NCI-H187 treated with DMSO at 0.1 percent for 48 hours (cell line): ENCODE results near the gene CEACAM16.

Source experiments
- DNase-seq: peaks from one replicate; lab custom pipeline; 2025; lab: John Stamatoyannopoulos, UW

Gene CEACAM16

DNA sequence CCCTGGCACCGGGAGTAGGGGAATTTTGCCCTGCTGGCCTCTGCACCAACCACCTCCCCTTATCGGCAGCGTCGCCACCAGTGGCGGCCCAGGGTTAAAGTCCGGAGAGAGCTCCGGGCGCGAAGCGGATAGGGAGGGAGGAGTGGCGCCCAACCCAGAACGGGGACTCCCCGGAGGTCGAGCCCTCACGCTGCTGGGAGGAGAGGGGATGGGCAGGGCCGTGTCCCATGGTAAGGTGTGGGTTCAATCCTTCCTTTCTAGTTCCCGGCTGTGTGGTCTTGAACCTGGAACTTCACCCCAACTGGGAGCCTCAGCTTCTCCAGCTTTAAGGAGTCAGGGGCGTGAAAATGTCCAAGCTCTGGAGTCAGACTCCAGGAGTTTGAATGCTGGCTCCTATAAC lies 26.3 kb downstream of the CEACAM16 start:
- no peak for DNase-seq

DNA sequence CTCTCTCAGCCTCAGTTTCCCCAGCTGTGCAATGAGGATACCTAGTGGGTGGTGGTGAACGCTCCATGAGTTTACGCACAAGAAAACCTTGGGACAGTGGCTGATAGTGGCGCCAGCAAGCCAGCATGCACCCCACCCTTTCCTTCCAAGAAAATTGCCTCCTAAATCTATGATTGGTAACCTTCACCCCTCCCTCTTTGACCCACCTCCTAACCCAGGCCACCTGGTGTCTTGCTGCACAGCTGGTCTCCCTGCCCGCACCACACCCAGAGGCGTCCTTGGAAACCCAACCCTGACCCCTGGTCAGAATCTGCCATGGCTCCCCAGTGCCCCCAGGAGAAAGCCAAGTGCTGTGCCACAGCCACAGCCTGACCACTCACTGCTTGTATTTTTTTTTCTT lies 26.7 kb downstream of the CEACAM16 start:
- no peak for DNase-seq

DNA sequence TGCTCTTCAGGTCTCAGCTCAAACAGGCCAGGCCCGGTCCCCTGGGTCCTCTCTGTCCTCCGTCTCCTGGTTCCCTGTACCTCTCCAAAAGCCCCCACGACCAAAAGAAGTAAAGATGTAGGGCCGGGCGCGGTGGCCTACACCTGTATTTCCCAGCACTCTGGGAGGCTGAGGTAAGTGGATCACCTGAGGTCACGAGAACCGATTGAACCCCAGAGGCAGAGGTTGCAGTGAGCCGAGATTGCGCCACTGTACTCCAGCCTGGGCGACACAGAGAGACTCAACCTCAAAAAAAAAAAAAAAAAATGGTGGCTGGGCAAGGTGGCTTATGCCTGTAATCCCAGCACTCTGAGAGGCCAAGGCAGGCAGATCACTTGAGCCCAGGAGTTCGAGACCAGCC lies 27.5 kb downstream of the CEACAM16 start:
- DNase-seq, result no peak

DNA sequence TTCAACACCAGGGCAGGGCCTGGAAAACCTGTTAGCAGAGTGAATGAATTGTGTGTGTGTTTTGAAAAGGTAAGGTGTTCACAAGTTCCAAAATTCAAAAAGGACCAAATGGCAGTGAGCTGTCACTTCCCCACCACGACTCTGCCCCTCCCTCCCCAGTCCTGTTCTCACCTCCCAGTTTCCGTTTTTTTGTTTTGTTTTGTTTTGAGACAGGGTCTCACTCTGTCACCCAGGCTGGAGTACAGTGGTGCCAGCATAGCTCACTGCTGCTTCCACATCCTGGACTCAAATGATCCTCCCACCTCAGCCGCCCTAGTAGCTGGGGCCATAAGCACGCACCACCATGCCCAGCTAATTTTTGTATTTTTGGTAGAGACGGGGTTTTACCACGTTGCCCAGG lies 29.2 kb downstream of the CEACAM16 start:
- DNase-seq, result no peak

DNA sequence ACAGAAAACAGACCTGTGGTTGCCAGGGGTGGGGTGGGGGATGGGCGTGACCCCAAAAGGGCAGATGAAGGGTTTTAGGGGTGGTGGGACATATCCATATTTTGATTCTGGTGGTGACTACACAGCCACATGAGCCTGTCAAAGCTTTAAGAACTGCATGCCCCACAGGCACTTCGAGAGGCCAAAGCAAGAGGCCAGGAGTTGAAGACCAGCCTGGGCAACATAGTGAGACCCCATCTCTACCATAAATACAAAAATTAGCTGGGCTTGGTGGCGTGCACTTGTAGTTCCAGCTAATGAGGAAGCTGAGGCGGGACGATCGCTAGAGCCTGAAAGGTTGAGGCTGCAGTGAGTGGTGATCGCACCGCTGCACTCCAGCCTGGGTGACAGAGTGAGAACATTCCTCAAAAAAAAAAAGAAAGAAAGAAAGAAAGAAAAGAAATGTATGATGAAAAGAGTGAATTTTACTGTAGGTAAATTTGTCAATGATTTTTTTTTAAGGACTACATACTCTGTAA lies 30.6 kb downstream of the CEACAM16 start:
- no peak for DNase-seq

DNA sequence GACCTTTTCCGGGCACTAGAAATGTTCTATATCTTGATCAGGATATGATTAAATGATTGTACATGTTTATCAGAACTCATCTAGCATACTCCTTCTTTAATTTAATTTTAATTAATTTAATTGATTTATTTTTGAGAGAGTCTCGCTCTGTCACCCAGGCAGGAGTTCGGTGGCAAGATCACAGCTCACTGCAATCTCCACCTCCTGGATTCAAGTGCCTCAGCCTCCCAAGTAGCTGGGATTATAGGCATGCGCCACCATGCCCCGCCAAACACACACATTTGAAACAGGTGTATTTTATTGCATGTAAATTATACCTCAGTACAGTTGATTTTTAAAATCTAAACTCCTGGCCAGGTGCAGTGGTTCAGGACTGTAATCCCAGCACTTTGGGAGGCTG lies 32.1 kb downstream of the CEACAM16 start:
- no peak for DNase-seq

DNA sequence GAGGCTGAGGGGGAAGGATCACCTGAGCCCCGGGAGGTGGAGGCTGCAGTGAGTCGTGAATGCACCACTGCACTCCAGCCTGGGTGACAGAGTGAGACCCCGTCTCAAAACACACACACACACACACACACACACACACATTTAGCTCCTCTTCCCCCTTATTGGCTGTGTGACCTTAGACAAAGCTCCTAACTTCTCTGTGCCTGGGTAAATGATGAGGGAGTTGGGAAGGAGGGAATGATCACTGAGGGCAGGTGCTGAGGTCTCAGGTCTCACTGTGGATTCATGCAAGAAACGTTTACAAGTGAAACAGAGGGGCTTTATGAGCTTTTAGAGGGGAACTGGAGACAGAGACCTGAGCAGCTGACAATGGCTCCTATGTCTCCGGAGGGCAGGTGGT lies 32.7 kb downstream of the CEACAM16 start:
- DNase-seq, result no peak

DNA sequence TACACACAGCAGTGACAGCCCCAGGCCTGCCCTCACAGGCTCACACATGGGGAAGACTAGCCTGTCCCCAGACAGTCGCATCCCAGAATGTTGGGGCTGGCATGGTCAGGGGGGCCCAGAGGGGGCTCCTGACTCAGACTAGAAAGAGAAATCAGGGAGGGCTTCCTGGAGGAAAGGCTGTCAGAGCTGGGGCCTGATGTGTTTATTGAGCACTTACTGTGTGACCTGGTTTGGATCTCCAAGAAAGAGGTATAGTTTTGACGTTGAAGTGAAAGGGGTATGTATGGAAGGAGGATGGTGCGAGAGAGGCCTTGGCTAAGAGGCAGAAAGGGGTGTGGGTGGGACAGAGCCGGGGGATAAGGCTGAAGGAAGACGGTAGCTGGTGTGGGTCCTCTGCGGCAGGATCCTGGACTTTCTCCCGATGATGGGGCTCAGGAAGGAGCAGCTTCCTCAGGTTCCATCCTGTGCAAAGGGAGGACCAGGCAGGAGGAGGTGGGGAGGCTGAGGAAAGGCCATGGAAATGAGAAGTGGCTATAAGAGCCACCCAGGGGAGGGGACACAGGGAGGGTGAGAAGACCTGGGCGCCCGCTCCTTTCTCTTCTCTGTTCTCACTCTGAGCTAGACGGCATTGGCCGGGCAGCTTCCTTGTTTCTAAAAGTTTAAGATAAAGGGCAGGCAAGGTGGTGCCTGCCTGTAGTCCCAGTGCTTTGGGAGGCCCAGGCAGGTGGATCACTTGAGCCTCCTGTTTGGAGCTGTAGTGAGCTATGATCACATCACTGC lies 33.5 kb downstream of the CEACAM16 start:
- no peak for DNase-seq

DNA sequence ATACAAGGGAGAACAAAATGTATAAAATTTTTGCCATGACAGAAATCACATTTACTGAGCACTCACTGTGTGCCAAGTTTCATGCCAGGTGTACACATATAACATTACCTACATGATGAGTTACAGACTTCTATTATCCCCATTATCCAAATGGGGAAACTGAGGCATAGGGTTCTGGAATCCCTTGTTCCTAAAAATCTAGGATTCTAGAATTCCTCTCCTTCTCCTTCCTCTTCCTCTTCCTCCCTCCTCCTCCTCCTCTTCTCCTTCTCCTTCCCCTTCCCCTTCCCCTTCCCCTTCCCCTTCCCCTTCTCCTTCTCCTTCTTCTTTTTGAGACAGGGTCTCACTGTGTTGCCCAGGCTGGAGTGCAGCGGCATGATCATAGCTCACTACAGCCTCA lies 35.4 kb downstream of the CEACAM16 start:
- no peak for DNase-seq

DNA sequence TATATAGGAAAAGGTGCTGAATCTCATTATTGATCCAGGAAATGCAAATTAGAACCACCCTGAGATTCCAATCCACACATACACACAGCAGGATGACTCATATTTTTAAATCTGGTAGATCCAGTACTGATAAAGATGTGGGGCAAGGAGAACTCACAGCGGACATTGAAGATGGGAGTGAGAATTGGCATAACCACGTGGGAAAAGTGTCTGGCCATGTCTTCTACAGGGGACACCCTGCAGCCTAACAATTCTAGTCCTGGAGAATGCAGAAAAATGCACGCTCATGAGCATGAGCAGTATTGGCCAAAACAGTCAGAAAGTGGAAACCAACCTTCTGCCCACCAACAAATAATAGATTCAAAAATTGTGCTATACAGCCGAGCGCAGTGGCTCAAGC lies 36.1 kb downstream of the CEACAM16 start:
- DNase-seq, result no peak

DNA sequence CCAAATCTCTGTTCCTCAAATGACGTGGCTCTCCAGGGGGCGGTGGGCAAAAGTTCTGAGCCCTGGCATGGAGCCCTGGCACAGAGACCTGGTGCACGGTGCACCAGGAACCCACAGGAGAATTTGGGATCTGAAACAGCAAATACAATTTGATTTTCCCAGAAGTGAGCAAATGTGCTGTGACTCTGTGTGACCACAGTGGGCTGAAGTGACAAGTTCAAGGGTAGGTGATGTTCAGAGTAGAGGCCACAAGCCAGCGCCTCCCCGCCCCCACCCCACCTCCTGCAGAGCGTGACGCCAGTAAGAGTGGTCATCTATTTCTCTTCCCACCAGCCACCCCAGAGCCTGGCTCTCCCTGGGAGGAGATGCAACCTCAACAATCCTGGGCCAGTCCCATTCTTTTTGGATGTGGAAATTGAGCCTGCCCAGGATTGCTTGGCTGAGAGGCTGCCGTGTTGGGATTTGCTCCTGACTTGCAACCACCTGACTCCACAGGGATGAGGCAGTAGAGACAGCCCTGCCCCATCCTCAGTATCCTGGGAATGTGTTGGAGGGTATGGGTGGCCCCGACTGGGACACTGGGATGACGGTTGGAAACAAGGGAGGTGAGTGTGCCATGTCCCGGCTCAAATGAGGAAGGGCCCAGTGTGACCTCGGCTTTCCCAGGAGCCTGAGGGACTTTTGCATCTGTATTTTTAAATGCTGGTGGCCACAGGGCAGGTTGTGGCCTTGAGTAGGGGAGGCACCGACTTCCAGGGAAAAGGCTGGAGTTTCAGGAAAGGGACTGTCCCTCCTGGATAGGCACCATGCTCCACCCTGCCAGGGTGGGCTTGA lies 38.5 kb downstream of the CEACAM16 start:
- DNase-seq, result no peak

DNA sequence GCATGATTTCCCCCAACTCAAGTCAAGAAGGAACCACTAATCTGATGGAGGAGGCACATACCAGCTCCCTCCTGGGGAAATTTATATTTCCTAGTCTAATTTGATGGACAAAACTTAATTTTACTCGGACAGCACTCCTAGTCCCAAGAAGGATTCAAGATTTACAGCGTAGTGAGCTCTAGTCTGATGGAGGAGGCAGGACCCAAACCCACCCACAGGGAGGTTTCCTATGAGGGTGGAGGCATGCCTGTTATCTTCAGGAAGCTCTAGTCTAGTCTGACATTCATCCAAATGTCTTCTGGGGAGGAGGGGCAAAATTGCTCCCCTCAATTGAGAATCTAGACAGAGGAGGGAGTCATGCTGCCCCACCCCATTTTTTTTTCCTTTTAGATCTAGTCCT lies 39.2 kb downstream of the CEACAM16 start:
- no peak for DNase-seq

DNA sequence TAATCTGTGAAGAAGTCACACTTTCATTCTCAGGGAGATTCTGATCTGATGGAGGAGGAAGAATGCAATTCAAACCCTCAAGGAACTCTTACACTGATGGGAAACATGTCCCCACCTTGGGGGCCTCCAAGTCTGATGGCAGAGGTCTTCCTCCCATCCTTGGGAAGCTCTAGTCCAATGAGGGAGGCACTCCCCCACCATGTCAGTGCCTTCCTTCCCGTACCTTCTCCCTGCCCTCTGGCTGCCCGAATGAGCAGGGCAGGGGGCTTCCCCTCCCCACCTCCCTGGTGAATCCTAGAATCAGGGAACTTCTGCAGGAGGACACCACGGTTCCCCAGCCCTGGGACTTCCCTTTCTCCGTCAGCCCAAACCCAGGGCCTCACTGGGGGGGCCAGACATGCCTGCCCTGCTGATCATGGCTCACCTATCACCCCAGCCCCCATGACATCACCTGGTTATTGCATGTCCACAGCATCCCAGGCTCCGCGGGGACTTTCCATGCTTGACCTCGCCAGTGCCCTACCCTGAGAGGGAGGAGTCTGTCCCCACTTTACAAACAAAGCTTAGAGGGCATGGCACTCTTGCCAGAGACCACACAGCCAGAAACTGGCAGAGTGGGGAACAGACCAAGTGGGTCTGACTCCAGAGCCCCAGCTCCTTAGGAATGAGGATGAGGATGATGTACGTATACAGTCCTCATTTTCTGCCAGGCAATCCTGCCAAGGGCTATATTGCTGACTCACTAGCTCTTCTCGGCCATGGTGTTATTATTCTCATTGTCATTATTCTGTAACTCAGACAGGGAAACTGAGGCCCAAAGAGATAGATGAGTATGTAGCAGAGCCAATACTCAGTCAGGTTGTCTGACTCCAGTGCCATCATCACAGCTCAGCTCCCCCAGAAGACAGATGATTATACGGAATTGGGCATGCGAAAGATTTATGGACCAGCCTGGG lies 39.9 kb downstream of the CEACAM16 start:
- no peak for DNase-seq

DNA sequence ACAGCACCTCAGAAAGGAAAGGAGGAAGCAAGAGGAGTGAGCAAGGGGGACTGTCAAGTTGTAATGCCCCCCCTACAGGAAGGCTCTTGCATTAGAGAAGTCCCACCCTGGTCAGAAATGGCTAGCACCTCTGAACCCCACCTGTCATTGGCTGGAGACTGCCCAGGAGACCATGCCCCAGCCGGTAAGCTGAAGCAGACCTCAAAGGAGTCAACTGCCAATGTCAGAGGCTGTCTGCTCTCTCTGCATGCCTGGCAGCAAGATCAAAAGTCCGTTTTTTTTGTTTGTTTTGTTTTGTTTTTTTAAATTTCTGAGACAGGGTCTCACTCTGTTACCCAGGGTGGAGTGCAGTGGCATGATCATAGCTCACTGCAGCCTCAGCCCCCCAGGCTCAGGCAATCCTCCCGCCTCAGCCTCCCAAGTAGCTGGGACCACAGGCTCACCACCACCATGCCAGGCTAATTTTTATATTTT lies 41.4 kb downstream of the CEACAM16 start:
- no peak for DNase-seq

DNA sequence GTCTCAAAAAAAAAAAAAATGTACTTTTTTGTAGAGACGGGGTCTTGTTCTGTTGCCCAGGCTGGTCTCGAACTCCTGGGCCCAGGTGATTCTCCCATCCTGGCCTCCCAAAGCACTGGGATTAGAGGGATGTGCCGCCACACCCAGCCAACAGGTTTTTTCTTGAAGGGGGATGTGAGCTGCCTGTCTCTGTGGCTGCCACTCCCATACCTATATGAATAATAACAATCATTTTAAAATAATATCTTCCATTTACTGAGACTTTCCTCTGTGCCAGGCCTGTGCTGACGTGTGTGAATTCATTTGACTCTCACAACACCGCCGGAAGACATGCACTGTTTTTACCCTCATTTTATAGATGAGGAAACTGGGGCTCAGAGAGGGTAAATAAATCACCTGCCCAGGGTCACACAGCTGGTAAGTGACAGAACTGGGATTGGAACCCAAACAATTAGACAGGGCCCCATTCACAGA lies 42.3 kb downstream of the CEACAM16 start:
- no peak for DNase-seq

DNA sequence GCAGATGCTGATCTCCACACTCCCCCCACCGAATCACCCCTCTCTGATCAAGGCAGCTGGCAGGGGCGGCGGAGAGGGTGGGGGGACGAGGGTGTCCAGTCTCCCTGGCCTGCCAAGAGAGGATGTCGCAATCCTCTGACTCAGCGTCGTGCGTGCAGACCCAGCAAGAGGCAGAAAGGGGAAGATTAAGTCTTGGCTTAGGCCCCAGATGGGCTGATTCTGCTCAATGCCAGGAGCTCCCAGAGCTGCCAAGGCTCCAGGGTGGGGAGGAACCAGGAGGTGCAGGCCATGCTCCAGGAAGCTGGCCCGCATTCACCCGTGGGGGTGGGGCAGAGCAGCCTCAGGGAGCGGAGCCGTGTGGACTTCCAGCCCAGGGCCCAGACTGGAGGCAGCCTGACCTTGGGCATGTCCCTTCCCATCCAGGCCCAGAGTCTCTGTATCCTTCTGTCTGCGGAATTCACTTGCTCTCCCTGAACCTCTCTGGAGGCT lies 42.9 kb downstream of the CEACAM16 start:
- DNase-seq, result no peak

DNA sequence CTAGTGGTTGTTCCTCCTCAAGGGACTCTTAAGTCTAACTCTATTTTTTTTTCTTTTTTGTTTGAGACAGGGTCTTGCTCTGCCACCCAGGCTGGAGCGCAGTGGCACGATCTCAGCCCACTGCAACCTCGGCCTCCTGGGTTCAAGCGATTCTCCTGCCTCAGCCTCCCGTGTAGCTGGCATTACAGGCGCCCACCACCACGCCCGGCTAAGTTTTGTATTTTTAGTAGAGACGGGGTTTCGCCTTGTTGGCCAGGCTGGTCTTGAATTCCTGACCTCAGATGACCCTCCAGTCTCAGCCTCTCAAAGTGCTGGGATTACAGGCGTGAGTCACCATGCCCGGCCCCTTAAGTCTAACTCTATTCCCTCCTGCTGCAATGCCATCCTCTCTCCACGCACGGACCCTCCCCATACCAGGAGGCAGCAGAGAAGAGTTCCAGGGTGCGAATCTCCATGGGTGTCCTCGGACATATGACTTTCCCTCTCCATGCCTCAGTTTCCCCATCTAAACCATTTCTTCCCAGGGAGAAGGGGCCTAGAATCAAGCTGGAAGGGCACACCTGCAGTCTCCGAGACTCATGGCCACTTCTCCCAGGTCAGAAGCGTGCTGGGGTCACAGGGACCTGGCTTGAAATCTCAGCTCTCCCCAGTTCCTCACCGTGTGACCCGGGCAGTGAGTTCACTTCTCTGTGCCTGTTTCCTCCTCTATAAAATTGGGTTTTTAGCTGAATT lies 43.5 kb downstream of the CEACAM16 start:
- no peak for DNase-seq

DNA sequence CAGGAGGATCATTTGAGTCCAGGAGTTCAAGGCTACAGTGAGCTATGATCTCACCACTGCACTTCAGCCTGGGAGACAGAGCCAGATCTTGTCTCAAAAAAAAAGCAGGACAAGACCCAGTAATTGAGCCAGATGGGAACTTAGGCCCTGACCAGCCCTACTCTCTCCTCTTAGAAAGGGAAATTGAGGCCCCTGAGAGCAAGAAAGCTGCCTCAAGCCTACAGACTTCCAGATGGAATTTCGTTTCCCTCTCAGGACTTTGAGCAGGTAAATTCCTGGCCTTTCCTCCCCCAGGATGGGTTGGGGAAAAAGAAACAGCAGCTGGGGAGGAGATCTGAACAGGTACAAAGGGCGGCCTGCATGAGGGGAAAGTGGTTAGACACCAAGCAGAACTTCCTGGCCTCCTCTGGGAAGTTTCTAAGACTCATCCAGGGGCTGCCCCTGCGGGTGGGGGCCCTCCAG lies 46.0 kb downstream of the CEACAM16 start:
- no peak for DNase-seq

DNA sequence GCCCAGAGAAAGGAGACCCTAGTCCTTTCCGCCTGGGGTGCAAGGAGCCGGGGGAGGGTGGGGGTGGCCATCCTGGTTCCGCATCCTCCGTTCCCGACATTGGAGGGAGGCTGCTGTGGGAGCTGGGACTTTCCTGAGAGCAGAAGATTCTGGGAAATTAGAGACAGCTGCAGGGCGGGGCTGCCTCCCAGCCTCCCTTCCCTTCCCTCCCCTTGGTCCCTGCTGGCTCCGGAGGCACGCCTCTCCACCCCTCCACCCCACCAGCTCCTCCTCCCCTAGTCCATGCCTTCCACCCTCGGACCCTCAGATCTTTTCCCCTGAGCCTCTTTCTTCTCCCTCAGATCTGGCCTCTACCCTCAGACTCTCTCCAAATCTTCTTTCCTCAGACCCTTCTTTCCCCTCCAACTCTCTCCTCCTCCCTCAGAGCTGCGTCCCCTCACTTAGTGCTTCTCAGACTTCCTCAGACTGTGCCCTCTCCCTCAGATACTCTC lies 46.4 kb downstream of the CEACAM16 start:
- no peak for DNase-seq

DNA sequence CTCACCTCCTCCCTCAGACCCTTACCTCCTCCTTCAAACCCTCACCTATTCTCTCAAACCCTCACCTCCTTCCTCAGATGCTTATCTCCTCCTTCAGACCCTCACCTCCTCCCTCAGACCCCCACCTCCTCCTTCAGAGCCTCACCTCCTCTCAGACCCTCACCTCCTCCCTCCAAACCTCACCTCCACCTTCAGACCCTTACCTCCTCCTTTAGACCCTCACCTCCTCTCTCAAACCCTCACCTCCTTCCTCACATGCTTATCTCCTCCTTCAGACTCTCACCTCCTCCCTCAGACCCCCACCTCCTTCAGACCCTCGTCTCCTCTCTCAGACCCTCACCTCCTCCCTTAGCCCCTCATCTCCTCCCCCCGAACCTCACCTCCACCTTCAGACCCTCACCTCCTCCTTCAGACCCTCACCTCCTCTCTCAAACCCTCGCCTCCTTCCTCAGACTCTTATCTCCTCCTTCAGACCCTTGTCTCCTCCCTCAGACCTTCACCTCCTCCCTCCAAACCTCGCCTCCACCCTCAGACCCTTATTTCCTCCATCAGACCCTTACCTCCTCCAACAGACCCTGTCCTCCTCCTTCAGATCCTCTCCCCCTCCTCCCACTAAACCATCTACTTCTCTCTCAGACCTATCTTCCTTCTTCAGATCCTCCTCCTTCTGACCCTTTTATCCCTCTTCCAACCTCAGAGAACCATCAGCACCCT lies 47.1 kb downstream of the CEACAM16 start:
- no peak for DNase-seq
